ENCODE data around the gene TNFRSF9.

- TF ChIP-seq PREB (CRISPR knock-in tag; IDR thresholded peaks at IDR 0.05): no peak
- no peak for TF ChIP-seq NFATC3 (IDR thresholded peaks at IDR 0.05)
- no peak for TF ChIP-seq MYBL2 (IDR thresholded peaks at IDR 0.05; ENCODE audit: low read depth)
- TF ChIP-seq MYBL2 (CRISPR knock-in tag; IDR thresholded peaks at IDR 0.05; ENCODE audit: borderline replicate concordance): no peak
- no peak for TF ChIP-seq CAMTA2 (CRISPR knock-in tag; conservative IDR thresholded peaks at IDR 0.05)
- no peak for TF ChIP-seq ATF3 (IDR thresholded peaks at IDR 0.05)
- no peak for TF ChIP-seq ATF3 (CRISPR knock-in tag; conservative IDR thresholded peaks at IDR 0.05)
- no peak for TF ChIP-seq PML (IDR thresholded peaks at IDR 0.05; ENCODE audit: low read length)
- TF ChIP-seq, protein P1, sequence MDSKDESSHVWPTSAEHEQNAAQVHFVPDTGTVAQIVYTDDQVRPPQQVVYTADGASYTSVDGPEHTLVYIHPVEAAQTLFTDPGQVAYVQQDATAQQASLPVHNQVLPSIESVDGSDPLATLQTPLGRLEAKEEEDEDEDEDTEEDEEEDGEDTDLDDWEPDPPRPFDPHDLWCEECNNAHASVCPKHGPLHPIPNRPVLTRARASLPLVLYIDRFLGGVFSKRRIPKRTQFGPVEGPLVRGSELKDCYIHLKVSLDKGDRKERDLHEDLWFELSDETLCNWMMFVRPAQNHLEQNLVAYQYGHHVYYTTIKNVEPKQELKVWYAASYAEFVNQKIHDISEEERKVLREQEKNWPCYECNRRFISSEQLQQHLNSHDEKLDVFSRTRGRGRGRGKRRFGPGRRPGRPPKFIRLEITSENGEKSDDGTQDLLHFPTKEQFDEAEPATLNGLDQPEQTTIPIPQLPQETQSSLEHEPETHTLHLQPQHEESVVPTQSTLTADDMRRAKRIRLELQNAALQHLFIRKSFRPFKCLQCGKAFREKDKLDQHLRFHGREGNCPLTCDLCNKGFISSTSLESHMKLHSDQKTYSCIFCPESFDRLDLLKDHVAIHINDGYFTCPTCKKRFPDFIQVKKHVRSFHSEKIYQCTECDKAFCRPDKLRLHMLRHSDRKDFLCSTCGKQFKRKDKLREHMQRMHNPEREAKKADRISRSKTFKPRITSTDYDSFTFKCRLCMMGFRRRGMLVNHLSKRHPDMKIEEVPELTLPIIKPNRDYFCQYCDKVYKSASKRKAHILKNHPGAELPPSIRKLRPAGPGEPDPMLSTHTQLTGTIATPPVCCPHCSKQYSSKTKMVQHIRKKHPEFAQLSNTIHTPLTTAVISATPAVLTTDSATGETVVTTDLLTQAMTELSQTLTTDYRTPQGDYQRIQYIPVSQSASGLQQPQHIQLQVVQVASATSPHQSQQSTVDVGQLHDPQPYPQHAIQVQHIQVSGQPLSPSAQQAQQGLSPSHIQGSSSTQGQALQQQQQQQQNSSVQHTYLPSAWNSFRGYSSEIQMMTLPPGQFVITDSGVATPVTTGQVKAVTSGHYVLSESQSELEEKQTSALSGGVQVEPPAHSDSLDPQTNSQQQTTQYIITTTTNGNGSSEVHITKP (IDR thresholded peaks at IDR 0.05; ENCODE audit: partially characterized antibody): no peak
Measured at GRCh38 chr1:7873801-7874795, 66.5 kb downstream of the TNFRSF9 start.

Measured in K562 (cell line).